ENCODE measurements around the gene LPP. TPM values are rescaled to one million over a fixed set of nuclear protein-coding genes. Genes with fewer than 3 reads are reported as not detected.
A peak's percentile ranks its signal among the peaks of the same experiment; 100 is the strongest.
"Not testable (repeated sequence)": the region's sequence is repeated elsewhere in the genome, so short reads cannot be mapped to it uniquely, and the experiment has no call there.

LPP gene
- total RNA-seq, 1 experiment from 2014 or later = 31.2 TPM

DNA sequence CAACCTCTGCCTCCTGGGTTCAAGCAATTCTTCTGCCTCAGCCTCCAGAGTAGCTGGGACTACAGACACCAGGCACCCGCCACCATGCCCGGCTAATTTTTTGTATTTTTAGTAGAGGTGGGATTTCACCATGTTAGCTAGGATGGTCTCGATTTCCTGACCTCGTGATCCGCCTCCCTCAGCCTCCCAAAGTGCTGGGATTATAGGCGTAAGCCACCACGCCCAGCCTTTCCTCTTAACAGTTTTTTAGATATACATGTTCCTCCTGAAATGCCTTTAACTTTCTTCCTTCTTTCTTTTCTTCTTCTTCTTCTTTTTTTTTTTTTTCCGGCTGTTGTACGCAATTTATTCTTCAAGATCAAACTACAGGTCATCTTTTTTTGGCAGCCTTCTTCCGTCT, 548.1 kb downstream of the LPP start:
- not testable (repeated sequence) for DNase-seq (ENCODE audit: low spot score)

DNA sequence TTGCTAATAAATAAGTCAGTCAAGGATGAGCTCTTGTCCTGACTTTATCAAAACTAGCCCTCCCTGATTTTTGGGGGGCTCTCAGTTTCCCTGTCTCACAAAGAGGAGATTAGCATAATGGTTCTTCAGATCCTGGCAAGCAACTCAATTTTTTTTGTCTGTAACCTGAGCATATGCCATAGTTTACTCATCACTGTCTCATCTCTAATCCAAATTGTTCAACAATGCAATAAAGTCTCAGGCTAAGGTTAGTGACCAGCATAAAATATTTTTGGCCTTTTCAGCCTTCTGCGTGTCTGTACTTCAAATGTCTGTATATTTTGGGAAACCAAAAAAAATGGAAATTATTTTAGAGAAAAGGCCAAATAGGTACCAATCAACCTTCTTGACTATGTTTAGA, 552.2 kb downstream of the LPP start:
- DNase-seq (ENCODE audit: low spot score) = no peak

DNA sequence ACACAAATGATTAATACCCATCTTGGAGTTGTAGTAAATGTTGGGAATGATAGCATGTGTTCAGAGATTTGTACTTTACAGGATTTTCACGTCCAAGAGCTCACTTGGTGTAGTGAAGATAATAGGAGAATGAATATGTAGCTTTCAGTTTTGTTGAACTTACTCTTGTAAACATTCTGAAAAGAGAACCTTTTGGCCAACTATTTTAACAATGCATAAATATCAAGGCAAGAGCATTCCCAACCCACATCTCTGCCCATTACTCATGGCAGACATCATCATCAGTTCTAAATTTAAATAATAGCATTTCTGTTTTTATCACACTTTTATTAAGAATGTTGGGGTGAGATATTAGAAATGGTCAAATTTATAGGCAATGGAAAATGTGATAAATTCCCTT, 552.6 kb downstream of the LPP start:
- no peak for DNase-seq (ENCODE audit: low spot score)

DNA sequence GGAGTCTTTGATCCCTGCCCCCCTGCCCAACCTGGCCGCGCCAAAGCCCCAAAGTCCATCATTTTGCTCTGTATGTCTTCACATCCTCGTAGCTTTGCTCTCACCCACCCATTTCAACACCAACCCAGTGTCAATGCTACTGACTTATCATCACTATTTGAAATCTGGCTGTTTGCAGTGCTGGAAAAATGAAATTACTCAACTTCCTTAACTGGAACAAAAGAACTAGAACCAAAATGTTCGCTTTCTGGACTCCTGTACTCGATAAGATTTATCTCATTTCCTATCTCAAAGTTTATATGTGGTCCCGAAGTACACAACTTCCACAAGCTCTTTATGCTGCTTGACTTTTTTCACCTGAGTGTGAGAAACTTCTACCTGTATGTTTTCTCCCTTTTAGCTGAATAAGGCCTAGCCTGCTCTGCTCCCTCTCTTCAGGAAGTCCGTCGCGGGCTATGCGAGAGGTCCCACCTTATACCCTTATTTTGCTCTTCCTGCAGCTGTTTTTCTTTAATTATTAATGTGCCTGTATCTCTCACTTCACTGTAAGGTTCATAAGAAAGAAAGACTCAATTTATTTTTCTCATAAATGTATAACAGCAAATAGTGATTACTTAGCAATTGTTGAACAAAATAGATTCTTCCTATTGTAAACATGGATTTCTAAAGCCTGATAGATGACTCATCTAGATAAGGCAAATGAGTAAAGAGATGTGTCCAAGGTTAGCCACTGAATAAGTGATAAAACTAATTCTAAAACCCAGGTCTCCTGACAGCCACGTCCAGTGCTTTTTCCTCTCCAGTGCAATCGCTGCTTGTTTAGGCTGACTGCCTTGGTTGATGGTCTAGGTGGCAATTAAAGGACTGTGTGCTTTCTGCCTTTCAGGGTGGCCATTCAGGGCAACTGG, 553.7 kb downstream of the LPP start:
- peak; percentile 6 for DNase-seq (ENCODE audit: low spot score)

DNA sequence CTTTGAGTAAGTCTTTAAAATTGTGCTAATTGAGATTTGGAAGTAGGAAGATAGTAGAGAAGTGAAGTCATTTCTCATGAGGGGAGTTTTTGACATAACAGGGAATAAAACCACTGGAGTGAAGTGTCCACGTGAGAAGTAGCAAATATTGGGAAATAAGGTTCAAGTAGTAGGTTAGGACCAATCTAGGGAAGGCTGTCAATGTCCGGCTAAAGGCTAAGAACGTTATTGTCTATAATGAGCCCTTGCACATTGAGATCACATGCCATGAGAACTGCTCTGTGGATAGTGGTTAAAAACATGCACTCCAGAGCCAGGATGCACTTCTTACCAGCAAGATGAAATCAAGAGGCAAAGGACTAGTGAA, 557.9 kb downstream of the LPP start:
- no peak for DNase-seq (ENCODE audit: low spot score)

DNA sequence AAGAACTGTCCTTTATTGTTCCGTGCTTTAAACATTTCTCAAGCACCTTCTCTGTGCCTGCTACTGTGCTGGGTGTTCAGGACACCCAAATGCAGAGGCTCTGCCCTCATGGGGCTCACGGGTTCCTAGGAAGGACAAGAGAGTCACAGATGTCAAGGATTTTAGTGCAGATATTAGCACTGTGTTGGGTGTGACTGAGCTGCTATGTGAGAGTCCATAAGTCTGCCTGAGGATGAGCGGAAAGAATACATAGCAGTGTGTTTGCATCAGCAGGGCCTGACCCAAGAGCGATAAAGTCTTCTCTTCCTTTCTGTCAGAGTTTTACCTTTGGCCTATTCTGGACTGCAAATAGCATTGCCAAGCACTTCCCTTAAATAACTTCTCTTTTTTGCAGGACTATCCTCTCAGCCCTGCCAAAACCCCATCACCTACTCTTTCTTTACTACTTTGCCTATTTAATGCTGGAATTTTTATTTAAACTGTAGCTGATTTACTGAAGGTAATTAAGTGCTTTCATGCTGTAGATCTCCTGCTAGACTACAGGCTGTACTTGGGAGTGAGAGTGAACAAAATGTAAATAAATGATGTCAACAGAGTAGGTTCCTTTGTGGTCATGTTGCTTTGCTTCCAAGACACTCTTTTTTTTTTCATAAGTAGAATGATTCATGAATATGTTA, 558.4 kb downstream of the LPP start:
- peak; percentile 13 for DNase-seq (ENCODE audit: low spot score)

DNA sequence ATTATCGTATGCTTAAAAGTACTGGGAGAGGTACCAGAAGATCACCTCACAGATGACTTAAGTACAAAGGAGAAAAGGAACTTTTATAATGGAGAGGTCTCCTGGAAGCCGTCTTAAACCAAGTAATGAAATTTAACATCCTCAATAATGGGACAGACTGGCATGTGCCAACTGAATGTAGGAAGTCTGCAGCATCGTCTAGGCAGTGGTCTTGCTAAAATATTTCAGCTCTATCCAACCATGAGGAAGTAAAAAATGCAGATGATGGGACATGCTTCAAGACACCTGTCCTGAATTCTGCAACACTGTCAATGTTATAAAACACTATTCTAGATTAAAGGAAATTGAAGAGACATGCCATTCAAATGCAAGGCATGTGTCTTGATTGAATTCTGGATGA, 559.0 kb downstream of the LPP start:
- no peak for DNase-seq (ENCODE audit: low spot score)

DNA sequence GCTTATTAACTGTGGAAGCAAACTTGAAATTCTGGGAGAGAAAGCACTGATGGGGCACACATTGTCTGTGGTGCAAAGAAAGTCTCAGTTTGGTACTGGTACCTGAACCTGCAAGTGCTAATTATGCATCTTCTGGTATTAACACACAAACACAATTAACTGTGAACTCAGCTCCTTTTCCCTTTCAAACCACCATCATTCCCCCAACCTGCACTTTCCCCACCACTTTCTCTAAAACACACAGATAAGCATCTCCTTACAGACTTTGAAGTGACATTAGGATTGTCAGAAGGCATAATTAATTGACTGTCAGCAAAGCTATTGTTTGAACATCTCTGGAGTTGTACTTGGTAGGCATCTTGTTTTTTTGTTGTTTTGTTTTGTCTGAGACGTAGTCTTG, 565.6 kb downstream of the LPP start:
- DNase-seq (ENCODE audit: low spot score) = no peak

DNA sequence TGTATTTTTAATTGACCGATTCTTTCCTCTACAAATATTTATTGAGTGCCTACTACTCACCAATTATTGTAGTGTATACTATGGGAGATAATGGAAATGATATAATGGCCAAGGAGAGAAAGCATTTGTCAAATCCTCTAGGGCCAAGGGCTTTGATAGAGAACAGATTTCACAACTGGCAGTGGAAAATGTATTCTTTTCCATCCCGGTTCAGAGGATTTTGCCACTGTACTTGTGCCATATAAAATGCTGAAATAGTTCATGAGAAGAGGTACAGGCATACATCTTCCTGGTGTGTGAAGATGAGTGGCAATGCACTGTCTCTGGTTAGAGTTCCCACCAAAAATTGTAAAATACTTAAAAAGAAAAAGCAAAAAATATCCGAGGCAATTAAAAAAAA, 566.3 kb downstream of the LPP start:
- DNase-seq (ENCODE audit: low spot score) = no peak

DNA sequence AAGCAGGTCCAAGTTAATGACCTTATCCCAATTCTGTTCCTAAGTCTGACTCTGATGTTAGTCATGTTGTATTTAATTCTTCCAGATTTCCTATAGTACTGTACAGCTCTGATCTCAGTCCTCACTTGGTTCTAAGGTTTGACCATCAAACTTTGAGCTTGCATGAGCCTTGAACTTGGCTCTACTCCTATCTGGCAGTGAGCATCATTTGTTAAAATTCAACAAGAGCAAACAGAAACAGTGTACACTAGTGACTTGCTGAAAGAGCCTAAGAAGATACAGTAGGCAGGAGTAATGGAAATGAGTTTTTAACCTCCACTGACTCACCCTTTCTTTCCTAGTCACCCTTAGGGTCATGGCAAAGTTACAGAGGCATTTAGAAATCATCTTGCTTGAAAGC, 566.7 kb downstream of the LPP start:
- DNase-seq (ENCODE audit: low spot score) = no peak

DNA sequence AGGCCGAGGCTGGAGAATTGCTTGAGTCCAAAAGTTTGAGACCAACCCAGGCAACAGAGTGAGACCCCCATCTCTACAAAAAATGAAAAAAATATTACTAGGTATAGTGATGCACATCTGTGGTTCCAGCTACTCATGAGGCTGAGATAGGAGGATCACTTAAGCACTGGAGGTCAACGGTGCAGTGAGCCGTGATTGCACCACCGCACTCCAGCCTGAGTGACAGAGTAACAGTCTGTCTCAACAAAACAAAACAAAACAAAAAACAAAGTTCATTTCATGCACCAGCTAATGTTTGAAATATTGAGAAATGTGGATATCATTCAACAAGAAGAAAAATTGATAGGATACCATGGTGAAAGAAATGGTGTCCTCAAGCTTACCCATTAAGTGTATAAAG, 567.4 kb downstream of the LPP start:
- no peak for DNase-seq (ENCODE audit: low spot score)

DNA sequence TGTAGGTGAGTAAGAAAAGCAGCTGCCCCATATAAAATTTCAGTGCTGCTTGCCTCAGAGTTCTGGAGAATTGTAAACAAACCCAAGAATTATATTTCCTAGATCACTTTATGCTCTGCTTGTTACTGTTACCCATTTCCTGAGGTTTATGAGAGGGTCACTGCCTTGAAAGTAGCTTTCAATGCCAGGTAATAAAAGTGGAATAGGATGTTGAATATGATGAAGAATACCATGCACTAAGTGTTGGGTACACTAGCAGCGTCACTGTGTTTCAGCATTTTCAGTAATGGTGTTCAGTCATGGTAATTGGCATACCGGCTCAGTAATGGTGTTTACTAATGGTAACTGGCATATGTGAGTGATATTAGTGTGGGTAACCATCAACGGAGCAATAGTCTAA, 568.0 kb downstream of the LPP start:
- no peak for DNase-seq (ENCODE audit: low spot score)

DNA sequence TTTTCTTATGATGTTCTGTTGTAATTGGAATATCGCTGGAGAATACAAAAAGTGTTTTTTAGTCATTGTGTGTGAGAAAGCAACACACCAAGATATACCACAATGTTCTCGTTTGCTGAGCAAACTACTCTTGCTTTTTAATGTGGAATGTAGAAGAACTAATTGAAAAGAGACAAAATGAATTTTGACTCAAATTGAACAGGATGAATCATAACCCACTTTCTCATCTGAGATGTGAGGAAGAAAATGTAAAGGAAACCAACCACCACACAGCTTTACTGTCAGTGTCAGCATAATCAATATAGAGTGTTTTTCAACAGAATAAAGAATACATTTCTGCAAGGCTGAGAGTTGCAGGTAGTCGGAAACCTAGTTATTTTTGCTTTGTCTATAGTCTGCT, 569.0 kb downstream of the LPP start:
- DNase-seq (ENCODE audit: low spot score) = no peak

DNA sequence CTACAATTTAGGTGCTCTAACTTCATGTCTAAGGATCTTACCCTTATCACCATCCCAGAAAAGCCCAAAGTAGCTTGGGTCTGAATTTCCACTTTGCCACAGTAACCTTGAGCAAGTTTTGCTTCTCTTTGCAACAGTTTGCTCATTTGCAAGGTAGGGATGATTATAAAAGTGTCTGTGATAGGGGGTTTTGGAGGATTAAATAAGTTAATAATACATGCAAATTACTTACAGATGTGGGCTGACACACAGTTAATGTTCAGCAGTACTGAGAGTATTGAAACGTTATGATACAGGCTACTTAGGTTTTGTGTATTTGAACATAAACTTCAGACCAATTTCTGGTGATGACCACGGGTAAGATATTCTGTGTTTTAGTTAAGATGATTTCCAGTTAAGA, 573.1 kb downstream of the LPP start:
- no peak for DNase-seq (ENCODE audit: low spot score)

DNA sequence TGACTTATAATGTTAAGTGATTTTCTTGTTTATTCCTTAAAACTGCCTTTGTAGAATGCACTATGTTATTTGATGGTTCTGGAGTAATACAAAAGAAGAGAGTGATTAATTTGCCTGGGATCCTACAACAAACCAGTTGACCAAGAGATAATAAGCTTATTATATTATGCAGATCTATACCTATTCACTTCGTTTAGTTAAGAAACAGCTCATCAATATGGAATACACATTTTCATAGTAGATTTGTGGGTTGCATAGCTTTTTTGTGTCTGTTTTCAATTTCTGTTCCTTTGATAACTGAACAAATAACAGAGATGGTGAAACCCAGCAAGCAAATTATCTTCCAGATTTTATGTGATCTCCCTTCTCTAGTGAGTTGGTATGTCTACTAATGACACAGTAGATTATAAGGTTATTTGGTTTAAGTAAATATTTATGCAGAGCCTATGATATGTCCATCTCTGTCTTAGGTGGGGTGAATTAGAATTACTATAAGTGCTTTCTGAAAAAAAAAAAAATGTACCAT, 574.5 kb downstream of the LPP start:
- no peak for DNase-seq (ENCODE audit: low spot score)

DNA sequence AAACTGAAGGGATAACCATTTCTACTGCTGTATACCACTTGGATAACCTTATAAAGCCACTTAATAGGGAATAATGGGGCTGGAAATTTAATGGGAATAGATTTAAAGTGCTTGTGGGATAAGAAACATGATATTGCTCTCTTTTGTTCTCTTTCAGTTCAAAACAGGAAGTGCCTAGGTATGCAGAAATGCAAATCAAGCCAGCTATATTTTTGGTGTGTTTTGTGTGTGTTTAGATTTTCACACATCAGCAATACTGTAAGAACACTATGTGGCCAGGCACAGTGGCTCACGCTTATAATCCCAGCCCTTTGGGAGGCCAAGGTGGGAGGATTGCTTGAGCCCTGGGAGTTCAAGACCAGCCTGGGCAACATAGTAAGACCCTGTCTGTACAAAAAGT, 575.5 kb downstream of the LPP start:
- DNase-seq (ENCODE audit: low spot score) = no peak

DNA sequence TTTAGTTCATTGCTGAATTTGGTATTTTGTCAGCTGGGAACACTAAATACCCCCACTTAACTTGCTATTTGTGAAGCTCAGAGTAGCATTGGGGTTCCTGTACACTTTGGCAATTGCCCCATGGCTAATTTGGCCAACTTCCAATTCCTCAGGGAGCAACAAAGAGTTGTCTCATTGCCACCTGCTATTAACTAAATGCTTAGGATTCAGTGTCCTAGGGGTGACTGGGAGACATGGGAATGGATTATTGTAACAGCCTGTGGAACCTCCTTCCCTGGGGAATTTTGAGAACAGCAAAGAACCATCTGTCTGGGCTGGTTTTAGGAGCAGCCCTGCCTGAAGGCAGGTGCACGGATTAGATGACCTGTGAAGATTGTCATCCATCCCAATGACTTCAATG, 580.4 kb downstream of the LPP start:
- DNase-seq (ENCODE audit: low spot score) = no peak

DNA sequence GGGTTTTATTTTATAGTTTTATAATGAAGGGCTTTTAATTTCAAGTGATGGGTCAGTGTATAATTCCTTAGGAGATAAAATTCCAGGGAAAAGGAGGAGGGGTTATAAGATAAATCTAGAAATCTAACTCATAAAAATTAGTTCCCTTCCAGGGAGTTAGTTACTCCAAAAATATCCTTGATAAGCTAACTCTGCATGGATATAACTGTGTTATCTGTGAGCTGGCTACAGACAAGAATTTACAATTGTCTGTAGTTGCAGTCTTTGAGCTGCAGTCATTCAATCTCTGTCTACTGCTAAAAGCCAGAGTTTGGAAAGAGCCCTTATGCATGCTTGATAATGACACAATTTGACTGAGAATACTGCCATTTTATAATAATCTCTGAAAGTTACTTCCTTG, 585.6 kb downstream of the LPP start:
- no peak for DNase-seq (ENCODE audit: low spot score)

DNA sequence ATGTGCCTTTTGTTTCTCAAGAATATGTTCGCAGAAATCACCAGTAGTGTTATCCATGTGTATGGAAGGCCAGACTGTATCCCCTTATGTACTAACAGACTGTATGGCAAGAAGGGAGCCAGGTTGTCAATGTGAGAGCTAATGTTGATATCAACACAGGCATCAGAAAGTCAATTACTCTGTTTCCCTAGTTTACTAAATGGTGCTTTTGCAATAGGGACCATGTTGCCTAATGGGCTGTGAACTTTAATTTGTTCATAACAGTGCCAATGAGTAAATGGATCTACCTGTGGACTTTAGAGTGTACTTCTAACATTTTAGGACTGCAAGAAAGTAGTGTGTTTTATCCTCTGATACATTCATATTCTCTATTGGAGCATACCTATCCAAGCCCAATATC, 586.1 kb downstream of the LPP start:
- no peak for DNase-seq (ENCODE audit: low spot score)

DNA sequence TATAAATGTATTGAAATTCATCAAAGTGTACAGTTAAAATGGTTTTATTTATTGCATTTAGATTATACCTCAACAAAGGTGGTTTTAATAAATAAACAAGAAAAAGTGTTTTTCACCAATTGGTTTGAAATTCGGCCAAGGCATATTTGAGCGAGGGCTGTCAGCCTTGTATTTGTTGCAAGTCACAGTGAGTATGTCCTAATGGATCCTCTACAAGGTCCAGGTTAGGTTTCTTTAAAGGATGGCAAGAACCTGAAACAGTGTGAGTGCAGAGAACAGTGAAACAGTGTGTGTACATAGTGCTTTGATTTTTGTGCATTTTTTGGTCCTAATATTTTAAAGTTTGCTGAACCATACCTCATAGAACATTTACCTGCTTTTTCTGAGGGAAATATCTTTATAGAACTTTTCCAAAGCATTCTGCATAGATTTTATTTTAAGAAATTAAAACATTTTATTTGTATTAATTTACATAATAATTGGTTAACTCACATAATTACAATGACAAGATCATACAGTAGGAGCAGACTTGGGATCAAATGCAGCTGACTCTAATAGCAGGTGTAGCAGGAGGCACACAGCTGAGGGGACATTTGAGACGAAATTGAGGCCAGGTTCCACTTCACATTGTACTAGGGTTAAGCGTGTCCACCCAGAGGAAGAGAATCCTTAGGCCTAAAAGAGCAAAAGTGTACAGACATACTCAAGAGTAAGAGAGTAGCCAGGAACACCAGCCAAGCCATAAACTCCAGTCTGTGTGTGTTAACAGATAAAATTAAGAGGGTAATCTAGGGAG, 589.0 kb downstream of the LPP start:
- DNase-seq (ENCODE audit: low spot score) = no peak

DNA sequence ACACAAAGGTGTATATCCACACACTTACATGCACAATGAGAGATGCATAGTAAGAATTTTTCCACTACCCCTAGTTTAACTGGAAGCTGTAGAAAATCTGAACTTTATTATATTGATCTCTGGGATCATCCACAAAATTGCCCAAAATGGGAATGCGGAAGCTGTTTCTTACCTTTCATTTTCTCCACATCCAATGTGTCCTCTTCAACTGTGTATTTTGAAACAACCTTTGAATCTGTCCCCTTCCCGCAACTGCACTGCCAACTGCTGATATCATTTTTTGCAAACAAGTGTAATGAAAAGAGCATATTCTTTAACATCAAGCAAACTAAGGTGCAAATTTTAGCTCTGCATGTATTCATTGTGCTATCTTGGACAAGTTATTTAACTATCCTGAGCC, 590.2 kb downstream of the LPP start:
- no peak for DNase-seq (ENCODE audit: low spot score)

DNA sequence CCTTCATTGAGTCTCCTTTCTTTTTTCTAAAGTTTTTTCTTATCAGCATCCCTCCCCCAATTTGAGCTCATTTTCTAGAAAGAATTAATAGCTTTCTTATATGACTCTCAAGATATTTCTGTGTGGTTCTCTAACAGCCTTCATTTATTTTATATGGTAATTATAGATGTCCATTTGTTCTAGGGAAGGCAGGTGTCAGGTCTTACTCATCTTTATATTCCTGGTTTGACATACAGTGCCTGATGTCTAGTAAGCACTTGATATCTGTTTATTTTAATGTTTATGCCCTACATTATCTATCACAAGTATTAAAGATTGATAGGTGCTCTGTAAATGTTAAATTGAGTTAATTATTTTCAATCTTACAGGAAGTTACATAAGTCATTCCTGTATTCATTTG, 591.1 kb downstream of the LPP start:
- no peak for DNase-seq (ENCODE audit: low spot score)

All from A172 (cell line).